ENCODE results near the gene MYL12B.

The MYL12B gene

GRCh38 chr18:3234457-3234856 lies 27.5 kb upstream of the MYL12B start:
- DNase-seq (ENCODE audit: low read depth in 2 of 3, low spot score in 2 of 3), result no peak

GRCh38 chr18:3235846-3236245 lies 26.1 kb upstream of the MYL12B start:
- DNase-seq (ENCODE audit: low read depth in 2 of 3, low spot score in 2 of 3), result no peak

- DNase-seq (ENCODE audit: low read depth in 2 of 3, low spot score in 2 of 3), result no peak
Observed at GRCh38 chr18:3236470-3236869, 25.5 kb upstream of the MYL12B start.

DNA sequence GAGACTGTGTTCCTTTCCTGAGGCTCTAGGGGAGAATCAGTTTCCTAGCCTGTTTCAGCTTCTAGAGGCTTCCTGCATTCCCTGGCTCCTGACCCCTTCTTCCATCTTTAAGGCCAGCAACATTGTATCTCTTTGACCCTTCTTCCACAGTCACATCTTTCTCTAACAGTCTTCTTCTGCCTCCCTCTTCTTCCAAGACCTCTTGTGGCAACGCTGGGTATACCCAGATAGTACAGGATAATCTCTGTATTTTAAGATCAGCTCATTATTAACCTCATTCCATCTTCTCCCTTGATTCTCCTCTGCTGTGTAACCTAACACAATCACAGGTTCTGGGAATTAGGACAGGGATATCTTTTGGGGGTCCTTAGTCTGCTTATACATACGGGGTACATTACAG lies 23.2 kb upstream of the MYL12B start:
- no peak for DNase-seq (ENCODE audit: low read depth in 2 of 3, low spot score in 2 of 3)

DNA sequence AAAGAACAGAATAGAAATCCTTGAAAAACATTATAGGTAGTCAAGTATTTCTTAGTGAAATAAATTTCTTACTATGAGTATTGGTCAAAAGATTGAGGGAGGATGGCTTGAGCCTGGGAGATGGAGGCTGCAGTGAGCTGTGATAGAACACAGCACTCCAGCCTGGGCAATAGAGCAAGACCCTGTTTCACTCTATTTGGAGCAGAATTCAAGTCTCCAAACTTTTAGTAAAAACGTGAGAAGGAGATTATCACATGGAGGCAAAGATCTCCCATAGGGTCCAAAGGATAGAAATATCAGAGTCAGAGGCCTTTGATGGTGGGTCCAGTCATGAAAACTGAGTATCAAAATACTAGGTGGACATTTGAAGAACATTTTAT lies 16.8 kb upstream of the MYL12B start:
- no peak for DNase-seq (ENCODE audit: low read depth in 2 of 3, low spot score in 2 of 3)

GRCh38 chr18:3245853-3246634 lies 15.9 kb upstream of the MYL12B start:
- DNase-seq (ENCODE audit: low read depth in 2 of 3, low spot score in 2 of 3), result peak; percentile 49 to 63 (median 59)

DNA sequence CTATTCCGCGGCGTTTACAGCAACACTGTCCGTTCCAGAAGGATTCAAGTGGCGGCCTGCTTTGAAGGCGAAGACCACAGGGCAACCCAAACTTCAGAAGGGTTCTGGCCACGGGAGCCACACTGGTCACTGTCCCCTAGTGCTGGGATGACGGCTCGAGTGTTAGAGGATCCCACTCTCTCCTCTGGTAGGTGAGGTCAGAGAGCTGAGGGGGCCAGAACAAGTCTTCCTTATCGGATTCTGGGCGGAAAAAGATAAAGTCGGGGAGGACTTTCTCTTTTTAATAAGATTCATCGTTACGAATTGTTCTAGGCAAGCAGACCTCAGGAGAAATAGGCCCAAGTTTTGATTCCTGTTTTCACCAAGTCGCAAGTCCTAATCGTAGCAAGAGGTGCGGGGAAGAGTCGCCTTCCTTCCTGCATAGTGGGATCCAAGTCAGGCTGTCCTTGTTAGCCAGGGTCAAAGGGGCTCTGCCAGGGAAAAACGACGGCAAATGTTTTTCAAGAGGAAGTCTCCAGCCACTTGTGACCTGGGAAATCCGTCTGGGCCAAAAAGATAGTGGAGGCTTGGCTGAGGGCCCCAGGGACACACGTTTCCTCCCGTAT lies 15.2 kb upstream of the MYL12B start:
- DNase-seq (ENCODE audit: low read depth in 2 of 3, low spot score in 2 of 3), result no peak

- DNase-seq (ENCODE audit: low read depth in 2 of 3, low spot score in 2 of 3), result peak; percentile 87 to 94 (median 89)
Observed at GRCh38 chr18:3247240-3248061, 14.5 kb upstream of the MYL12B start, which contains the start of gene MYL12A. Gene MYL12A (plus strand): TSS chr18:3247801. CDS start chr18:3253248, 5,447 bp downstream.

GRCh38 chr18:3248062-3248657 lies 13.8 kb upstream of the MYL12B start:
- peak in 1 of 3 experiments; percentile 14 for DNase-seq (ENCODE audit: low read depth in 2 of 3, low spot score in 2 of 3)

DNA sequence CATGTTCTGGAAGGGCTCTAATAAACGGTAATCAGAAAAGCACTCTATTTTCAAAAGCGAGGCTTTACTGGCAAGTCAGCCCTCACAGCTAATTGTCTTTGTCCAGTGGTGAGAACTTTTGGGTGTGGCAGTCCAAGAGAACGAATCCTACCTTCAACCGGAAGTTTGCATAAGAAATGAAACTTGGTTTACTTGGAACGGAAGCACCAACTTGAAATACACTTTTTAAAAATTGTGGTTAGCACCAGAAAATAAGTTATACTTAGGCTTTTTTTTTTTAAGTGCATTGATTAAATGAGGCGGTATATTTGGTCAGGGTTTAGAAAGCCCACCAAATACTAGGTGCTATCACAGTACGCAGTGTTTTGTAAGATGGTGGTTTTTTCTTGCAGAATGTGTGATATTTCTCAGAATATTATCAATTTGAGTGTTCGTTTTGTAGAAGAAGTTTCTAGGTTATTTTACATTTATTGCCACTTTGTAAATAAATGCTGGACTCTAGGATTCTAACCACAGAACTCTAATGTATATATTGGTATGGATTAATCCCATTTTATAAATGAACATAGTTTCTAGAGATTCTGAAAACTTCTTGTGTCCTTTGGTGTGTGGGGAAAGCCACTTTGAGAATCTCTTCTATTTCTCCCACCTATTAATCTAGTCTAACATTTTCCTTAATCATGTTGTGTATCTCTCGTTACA lies 13.1 kb upstream of the MYL12B start:
- no peak for DNase-seq (ENCODE audit: low read depth in 2 of 3, low spot score in 2 of 3)

DNA sequence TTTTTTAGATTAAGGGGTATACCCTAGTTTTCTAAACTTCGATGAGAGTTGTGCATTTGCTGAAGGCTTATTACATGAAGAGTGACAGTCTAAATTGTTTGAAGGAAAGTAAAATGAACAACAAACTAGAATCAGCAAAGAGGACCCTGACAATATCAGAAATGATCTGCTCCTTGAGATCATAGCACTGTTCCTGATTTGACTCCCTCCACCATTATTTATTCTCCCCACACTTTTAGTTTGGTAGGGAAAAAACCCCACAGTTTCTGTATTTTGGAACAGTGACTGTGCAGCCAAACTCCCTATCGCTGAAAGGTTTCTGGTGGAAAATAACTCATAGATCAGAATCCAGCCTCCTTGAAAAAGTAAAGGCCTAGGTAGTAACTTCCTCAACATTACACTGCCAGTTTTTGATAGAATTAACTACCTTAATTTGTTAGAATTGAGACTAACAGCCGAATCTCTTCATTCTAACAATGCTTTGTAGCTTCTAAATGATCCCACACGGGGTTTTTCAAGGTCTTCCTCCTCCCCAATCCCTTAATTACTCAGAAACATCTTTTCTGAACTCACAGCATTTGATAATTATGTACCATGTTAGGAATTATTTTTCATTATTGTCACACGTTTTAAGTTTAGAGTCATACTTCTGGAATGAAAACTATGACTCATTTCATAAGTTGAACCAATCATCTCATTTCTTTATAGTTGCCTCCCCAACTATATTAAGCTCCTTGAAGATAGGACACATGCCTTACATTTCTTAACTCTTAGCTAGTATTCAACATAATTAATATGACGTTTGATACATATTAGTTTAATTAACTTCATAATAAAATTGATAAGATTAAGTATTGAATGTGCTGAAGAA lies 11.5 kb upstream of the MYL12B start:
- DNase-seq (ENCODE audit: low read depth in 2 of 3, low spot score in 2 of 3), result no peak

DNA sequence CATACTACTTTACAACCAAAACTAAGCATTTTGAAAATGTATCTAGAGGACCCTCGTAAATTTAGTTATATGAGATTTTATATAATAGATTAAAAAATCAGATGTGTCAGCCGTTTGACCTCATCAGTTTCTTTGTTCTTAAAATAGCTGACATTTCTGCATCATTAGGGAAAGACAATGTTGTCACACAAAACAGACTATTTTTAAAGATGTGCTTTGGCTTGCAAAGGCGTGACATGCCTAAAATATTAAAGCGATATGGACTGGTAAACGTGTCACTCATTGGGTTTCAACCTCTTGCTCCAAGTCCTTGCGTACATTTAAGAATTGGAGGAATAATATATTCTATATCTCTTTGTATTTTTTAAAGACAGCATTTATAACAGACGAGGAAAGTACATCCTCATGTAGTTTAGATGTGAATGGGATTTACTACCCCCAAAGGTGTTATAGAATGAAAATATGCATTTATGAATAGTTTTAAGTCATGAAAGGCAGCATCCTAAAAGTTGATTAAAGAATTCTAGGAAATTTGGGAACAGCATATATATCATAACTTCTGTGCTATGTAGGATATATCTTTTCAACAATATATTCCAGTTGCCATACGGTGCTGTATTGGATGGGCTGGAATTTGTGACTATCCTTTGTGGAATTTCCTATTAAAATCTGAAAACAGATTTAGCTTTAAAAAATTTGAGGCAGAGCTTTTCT lies 10.5 kb upstream of the MYL12B start:
- DNase-seq (ENCODE audit: low read depth in 2 of 3, low spot score in 2 of 3), result no peak

GRCh38 chr18:3251963-3252277 lies 10.0 kb upstream of the MYL12B start:
- DNase-seq (ENCODE audit: low read depth in 2 of 3, low spot score in 2 of 3), result no peak

DNA sequence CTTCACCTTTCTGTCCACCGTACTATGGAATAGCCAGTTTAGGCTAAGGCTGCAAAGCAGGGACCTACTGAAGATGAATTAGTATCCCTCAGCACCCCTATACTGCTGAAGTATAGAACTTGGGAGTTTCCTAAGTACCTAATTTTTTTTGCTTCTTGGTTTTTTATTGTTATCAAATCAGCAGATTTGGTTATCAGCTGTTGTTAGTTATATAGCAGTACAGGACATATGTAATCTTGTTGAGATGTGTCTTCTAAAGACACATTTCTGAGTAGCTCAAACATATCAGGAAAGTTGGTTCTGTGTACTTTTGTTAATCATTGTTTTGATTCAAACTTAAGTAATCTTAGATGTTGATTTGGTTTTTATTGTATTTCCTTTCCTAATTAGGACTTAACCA lies 9.1 kb upstream of the MYL12B start:
- no peak for DNase-seq (ENCODE audit: low read depth in 2 of 3, low spot score in 2 of 3)

DNA sequence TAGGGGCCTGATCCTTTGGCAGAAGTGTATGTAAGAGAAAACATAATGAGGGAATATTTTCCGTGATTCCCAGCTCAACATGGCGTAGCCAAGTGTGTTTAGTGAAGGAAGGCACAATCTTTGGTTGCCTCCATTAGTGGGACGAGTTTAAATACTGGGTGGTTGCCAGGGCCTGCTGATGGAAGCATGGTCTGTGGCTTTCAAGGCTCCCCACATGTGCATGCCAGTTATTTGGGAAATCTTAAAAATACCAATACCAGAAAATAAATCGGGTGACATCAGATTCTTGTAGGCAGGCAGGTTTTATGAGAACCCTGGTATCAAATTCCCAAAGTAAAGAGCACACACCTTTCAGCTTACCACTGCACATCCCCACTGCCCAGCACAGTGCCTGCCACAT lies 7.2 kb upstream of the MYL12B start:
- DNase-seq (ENCODE audit: low read depth in 2 of 3, low spot score in 2 of 3), result no peak

- no peak for DNase-seq (ENCODE audit: low read depth in 2 of 3, low spot score in 2 of 3)
Observed at GRCh38 chr18:3255611-3256165, 6.2 kb upstream of the MYL12B start.

DNA sequence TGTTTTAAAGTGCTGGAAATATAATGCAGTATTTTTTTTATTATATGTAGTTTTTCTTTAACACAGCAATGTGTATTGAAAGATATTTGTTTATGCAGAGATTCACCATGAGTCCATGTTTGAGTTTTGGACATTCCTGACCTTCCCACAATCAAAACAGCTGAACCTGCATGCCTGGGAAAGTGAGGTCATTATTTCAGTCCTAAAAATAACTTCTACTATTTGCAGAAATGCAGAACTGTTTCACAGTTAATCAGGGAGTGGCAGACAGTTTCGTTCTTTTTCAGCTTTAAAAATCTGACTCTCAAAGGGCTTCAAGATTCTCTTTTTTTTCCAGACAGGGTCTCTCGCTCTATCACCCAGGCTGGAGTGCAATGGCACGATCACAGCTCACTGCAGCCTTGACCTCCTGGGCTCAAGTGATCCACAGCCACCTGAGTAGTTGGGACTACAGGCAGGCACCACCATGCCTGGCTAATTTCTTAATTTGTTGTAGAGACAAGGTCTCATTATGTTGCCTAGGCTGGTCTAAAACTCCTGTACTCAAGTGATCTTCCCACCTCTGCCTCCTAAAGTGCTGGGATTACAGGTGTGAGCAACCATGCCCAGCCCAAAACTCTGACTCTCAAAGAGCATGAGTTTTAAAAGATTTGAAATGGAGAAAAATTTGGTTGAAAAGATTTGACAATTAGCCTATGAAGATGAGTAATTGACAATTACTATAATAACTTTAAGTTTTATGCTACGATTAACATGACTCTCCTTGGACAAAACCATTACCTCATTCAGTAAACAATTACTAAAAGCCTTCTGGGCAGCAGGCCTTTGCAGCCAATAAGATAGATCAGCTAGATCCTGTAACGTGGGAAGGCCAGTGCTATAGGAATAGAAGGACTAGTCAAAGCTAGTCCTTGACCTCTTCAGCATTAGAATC lies 5.0 kb upstream of the MYL12B start:
- DNase-seq (ENCODE audit: low read depth in 2 of 3, low spot score in 2 of 3), result no peak

DNA sequence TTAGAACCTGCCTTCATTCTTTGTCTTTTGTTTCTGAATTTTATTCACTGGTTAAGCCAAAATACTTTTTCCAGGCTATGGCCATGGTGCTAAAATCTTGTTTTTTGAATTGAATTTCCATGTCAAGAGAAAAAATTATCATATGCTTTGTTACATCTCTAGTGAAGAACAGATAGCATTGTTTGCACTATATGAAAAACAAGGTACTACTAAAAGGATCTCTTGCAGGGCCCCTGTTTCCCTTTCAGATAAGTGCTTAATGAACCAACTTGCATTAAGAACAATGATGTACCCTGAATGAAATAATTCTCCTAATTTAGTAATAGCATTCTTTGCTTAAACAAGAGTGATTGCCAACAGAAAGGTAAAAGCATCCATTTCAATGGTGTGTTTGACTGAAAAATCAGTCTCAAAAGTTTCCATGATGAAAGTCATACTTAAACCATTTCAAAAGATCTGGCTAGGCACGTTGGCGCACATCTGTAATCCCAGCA lies 4.3 kb upstream of the MYL12B start:
- no peak for DNase-seq (ENCODE audit: low read depth in 2 of 3, low spot score in 2 of 3)
